Keratinocyte (primary cell): Measurements from ENCODE around the gene GLCE.

Source experiments
- CTCF ChIP-seq, 3 experiments: IDR thresholded peaks in 1 of 3; conservative IDR thresholded peaks in 1 of 3; optimal IDR thresholded peaks in 1 of 3; 2 replicates in 2 of 3; 3 replicates in 1 of 3; pipeline versions ENCODE3 to v1.5.1; 2011; ENCODE audit warnings: low read length in 3 of 3, mild to moderate bottlenecking in 3 of 3, moderate library complexity in 2 of 3, control low read depth in 1 of 3, inconsistent platforms in 1 of 3; ENCODE audit not compliant: insufficient read depth in 2 of 3; ENCODE audit errors: extremely low read depth in 1 of 3
- EZH2 ChIP-seq: IDR thresholded peaks from one replicate; pipeline ENCODE4 v1.6.1; 2012; ENCODE audit warnings: inconsistent platforms, mild to moderate bottlenecking, low read length, moderate library complexity

GRCh38 chr15:69298697-69299441 lies 138.4 kb downstream of the GLCE start, which contains the start of gene PAQR5:
- TF ChIP-seq CTCF (optimal IDR thresholded peaks at IDR 0.05 in 1 of 3, IDR thresholded peaks at IDR 0.05 in 1 of 3, conservative IDR thresholded peaks at IDR 0.05 in 1 of 3; ENCODE audit: extremely low read depth in 1 of 3, insufficient read depth in 2 of 3, low read length in 3 of 3) (no peak), EZH2 (peak; percentile 56)
